Peyer's patch (tissue), 4 donors: Measurements from ENCODE around the gene NDUFV1. TPM values are rescaled to one million over a fixed set of nuclear protein-coding genes. Genes with fewer than 3 reads are reported as not detected.
"Not testable (repeated sequence)": the region's sequence is repeated elsewhere in the genome, so short reads cannot be mapped to it uniquely, and the experiment has no call there.

Experiments used
- DNase-seq, 3 donors: peaks; one replicate each; pipeline ENCODE4 v3.0.0-alpha.2; 2017 to 2019
- H3K27ac ChIP-seq, 4 donors: fragments of 200-600 bp; sonication (generic); one replicate each; pipeline ENCODE4 v1.5.1; 2016 to 2019
- H3K27me3 ChIP-seq, 2 donors: fragments of 200-600 bp; sonication (generic); one replicate each; pipeline ENCODE4 v1.5.1; 2019
- H3K36me3 ChIP-seq, 3 donors: fragments of 200-600 bp; sonication (generic); one replicate each; pipeline ENCODE4 v1.5.1; 2016 to 2019
- H3K4me1 ChIP-seq, 4 donors: fragments of 200-600 bp; sonication (generic); one replicate each; pipeline ENCODE4 v1.5.1; 2016 to 2019
- H3K4me3 ChIP-seq, 4 donors: fragments of 200-600 bp; sonication (generic); 1 replicate in 3 of 4; 2 replicates in 1 of 4; pipeline ENCODE4 v1.5.1; 2016 to 2019; ENCODE audit warnings: mild to moderate bottlenecking in 1 of 4
- H3K9me3 ChIP-seq, 4 donors: fragments of 200-600 bp; sonication (generic); one replicate each; pipeline ENCODE4 v1.5.1; 2016 to 2019; ENCODE audit warnings: mild to moderate bottlenecking in 1 of 4
- POLR2A ChIP-seq, 2 donors: fragments of 450-650 bp; IDR thresholded peaks; one replicate each; pipeline ENCODE4 v1.5.1; 2017; ENCODE audit warnings: antibody characterized with exemption in 2 of 2, mild to moderate bottlenecking in 2 of 2, moderate library complexity in 2 of 2
- total RNA-seq, 4 donors: library from RNA; depleted of rRNA; stranded (reverse); fragments of >200 nt; gene quantifications; one replicate each; pipeline ENCODE4 v1.1.0, GENCODE V29; 2016
- TF ChIP-seq, protein P1 (sequence below), 6 experiments: fragments of 450-650 bp in 4 of 6; fragments of 200-600 bp in 2 of 6; sonication (generic) in 1 of 6; IDR thresholded peaks; one replicate each; pipeline ENCODE4 v1.5.1; 2017 to 2019; ENCODE audit warnings: antibody characterized with exemption in 6 of 6, mild to moderate bottlenecking in 3 of 6, moderate library complexity in 1 of 6

NDUFV1 gene
- total RNA-seq, 4 donors from 2014 or later = 297 to 532 (median 329) TPM

DNA sequence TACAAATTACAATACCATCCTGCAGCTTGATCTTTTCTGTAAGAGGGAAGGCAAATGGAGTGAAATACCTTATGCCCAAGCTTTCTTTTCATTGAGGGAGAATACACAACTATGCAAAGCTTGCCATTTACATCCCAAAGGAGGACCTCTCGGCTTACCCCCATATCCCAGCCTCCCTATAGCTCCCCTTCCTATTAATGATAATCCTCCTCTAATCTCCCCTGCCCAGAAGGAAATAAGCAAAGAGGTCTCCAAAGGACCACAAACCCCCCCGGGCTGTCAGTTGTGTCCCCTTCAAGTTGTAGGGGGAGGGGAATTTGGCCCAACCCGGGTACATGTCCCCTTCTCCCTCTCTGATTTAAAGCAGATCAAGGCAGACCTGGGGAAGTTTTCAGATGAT, 15.2 kb downstream of the NDUFV1 start:
- H3K9me3 ChIP-seq, H3K4me1 ChIP-seq, H3K27ac ChIP-seq, H3K36me3 ChIP-seq, DNase-seq, H3K27me3 ChIP-seq, H3K4me3 ChIP-seq: not testable (repeated sequence)

DNA sequence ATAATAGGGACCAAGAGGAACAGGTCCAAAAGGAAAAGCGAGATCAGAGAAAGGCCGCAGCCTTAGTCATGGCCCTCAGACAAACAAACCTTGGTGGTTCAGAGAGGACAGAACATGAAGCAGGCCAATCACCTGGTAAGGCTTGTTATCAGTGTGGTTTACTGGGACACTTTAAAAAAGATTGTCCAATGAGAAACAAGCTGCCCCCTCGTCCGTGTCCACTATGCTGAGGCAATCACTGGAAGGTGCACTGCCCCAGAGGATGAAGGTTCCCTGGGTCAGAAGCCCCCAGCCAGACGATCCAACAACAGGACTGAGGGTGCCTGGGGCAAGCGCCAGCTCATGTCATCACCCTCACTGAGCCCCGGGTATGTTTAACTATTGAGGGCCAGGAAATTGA, 16.2 kb downstream of the NDUFV1 start:
- not testable (repeated sequence) for DNase-seq, H3K27ac ChIP-seq, H3K27me3 ChIP-seq, H3K4me1 ChIP-seq, H3K9me3 ChIP-seq, H3K36me3 ChIP-seq, H3K4me3 ChIP-seq

DNA sequence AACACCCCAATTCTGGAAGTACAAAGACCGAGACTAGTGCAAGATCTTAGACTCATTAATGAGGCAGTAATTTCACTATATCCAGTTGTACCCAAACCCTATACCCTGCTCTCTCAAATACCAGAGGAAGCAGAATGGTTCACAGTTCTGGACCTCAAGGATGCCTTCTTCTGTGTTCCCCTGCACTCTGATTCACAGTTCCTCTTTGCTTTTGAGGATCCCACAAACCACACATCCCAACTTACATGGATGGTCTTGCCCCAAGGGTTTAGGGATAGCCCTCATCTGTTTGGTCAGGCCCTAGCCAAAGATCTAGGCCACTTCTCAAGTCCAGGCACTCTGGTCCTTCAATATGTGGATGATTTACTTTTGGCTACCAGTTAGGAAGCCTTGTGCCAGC, 17.1 kb downstream of the NDUFV1 start:
- not testable (repeated sequence) for H3K4me1 ChIP-seq, H3K4me3 ChIP-seq, H3K27ac ChIP-seq, H3K9me3 ChIP-seq, H3K27me3 ChIP-seq, DNase-seq, H3K36me3 ChIP-seq

DNA sequence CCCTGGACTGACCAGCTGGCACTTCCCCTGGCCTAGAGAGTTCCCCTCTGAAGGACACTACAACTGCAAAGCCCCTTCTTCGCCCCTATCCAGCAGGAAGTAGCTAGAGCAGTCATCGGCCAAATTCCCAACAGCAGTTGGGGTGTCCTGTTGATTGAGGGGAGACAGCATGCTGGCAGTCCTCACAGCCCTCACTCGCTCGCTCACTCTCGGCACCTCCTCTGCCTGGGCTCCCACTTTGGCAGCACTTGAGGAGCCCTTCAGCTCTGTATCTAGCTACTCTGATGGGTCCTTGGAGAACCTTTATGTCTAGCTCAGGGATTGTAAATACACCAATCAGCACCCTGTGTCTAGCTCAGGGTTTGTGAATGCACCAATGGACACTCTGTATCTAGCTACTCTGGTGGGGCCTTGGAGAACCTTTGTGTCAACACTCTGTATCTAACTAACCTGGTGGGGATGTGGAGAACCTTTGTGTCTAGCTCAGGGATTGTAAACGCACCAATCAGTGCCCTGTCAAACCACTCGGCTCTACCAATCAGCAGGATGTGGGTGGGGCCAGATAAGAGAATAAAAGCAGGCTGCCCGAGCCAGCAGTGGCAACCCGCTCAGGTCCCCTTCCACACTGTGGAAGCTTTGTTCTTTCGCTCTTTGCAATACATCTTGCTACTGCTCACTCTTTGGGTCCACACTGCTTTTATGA, 19.5 kb downstream of the NDUFV1 start:
- not testable (repeated sequence) for DNase-seq, H3K27ac ChIP-seq

DNA sequence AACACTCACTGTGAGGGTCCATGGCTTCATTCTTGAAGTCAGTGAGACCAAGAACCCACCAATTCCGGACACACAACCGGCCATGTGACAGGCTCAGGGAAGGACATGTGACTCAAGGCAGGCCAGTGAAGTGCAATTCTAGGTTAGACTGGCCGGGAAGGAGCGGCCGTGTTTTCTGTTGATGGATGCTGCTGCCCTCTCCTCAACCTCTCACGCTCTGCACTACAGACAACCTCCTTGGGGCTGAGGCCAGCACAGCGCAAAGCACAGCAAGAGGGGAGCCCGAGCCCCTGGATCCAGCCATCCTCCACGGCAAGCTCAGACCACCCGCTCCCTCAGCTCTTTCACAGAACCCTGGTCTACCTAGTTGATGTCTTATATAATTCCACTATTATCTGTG, 20.2 kb downstream of the NDUFV1 start:
- Histone ChIP-seq H3K4me1 (peaks cover 5 to 19% (median 9%) of the 10 kb centered on the region in 4 donors), H3K27ac (no peak overlapping the region), H3K36me3 (no peaks in the 10 kb centered on the region), H3K9me3 (no peaks in the 10 kb centered on the region), H3K4me3 (no peak overlapping the region), H3K27me3 (no peaks in the 10 kb centered on the region)
- TF ChIP-seq, protein P1, sequence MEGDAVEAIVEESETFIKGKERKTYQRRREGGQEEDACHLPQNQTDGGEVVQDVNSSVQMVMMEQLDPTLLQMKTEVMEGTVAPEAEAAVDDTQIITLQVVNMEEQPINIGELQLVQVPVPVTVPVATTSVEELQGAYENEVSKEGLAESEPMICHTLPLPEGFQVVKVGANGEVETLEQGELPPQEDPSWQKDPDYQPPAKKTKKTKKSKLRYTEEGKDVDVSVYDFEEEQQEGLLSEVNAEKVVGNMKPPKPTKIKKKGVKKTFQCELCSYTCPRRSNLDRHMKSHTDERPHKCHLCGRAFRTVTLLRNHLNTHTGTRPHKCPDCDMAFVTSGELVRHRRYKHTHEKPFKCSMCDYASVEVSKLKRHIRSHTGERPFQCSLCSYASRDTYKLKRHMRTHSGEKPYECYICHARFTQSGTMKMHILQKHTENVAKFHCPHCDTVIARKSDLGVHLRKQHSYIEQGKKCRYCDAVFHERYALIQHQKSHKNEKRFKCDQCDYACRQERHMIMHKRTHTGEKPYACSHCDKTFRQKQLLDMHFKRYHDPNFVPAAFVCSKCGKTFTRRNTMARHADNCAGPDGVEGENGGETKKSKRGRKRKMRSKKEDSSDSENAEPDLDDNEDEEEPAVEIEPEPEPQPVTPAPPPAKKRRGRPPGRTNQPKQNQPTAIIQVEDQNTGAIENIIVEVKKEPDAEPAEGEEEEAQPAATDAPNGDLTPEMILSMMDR (IDR thresholded peaks at IDR 0.05) = no peak
- TF ChIP-seq POLR2A (IDR thresholded peaks at IDR 0.05) = no peak
- peak in 1 of 3 donors; percentile 40 for DNase-seq

More for the DNA sequence above, 19.5 kb downstream of the NDUFV1 start:
- not testable (repeated sequence) for H3K27me3 ChIP-seq, H3K36me3 ChIP-seq, H3K4me3 ChIP-seq, H3K9me3 ChIP-seq
- peaks cover 5 to 12% (median 6%) of the 10 kb centered on the region in 4 donors for H3K4me1 ChIP-seq

DNA sequence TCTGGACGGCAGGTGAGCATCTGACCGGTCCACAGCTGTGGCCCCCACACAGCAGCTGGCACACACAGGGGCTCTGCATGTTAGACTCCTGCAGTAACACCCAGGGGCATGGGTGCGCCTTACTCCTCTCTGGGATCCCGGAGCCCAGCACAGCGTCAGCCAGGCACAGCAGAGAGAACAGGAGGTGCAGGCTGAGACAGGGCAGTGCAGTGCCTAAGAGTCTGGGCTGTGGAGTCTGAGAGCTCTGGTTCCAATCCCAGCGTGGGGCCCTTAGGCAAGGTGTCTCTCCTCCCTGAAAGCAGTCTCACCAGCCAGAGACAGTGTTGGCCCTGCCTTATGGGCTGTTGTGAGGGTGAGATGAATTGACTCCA, 20.7 kb downstream of the NDUFV1 start:
- Histone ChIP-seq H3K4me1 (peaks cover 5 to 24% (median 9%) of the 10 kb centered on the region in 4 donors), H3K36me3 (no peaks in the 10 kb centered on the region), H3K9me3 (no peaks in the 10 kb centered on the region), H3K27ac (no peak overlapping the region), H3K27me3 (no peaks in the 10 kb centered on the region), H3K4me3 (no peak overlapping the region)
- TF ChIP-seq, protein P1 (IDR thresholded peaks at IDR 0.05) = no peak
- TF ChIP-seq POLR2A (IDR thresholded peaks at IDR 0.05) = no peak
- peak in 1 of 3 donors; percentile 44 for DNase-seq

DNA sequence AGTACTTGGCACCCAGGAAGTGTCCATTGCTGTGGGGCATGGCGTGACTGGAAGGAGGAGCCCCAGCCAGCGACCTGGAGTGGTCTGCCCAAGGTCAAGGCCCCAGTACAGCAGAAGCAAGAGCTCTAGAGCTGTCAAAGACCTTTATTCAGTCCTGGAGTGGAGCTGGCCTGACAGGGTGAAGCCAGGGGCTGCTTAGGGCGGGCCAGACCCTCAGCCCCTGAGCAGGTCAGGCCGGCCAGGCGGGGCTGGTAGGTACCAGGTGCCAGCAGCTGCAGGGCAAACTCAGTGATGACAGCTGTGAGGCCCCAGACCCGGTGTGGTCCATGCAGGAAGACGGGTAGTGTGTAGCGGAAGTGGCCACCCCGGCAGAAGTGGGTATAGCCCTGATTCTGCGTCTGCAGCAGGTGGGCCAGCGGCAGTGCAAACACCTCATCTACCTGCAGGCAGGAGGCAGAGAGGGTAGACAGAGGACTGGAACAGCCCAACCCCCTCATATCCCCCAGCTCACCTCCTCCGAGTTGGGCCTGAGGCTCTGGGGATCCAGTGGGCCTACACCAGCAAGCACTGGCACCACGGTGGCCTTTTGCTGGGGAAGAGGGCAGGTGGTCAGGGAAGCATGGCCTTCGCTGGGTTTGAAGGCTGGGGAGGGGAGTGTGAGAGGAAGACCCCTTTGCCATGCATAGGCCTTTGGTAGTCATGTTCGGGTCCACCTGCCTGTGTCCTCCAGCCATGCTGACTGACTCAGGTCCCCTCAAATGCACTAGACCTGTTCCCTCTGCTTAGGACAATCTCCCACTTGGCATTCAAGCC, 21.3 kb downstream of the NDUFV1 start:
- Histone ChIP-seq H3K27me3 (no peaks in the 10 kb centered on the region), H3K36me3 (no peaks in the 10 kb centered on the region), H3K4me1 (peaks cover 5 to 27% (median 9%) of the 10 kb centered on the region in 4 donors), H3K27ac (no peak overlapping the region), H3K9me3 (no peaks in the 10 kb centered on the region), H3K4me3 (no peak overlapping the region)
- TF ChIP-seq, protein P1 (IDR thresholded peaks at IDR 0.05) = no peak
- no peak for TF ChIP-seq POLR2A (IDR thresholded peaks at IDR 0.05)
- peak in 2 of 3 donors; percentile 44 to 48 for DNase-seq
